Uterus (tissue), 4 donors: ENCODE data around the gene NRXN3. TPM values are rescaled to one million over a fixed set of nuclear protein-coding genes. Genes with fewer than 3 reads are reported as not detected.

Experiments
- DNase-seq, 2 donors: peaks; one replicate each; pipeline ENCODE4 v3.0.0-alpha.2; 2019 to 2020
- H3K27ac ChIP-seq, 2 donors: fragments of 200-600 bp; sonication (generic); 1 replicate in 1 of 2; 2 replicates in 1 of 2; pipeline ENCODE4 v1.5.1; 2016 to 2018
- H3K27me3 ChIP-seq, 2 donors: fragments of 200-600 bp; sonication (generic); one replicate each; pipeline ENCODE4 v1.5.1; 2018 to 2019; ENCODE audit warnings: control low read depth in 1 of 2
- H3K36me3 ChIP-seq, 2 donors: fragments of 200-600 bp; sonication (generic); one replicate each; pipeline ENCODE4 v1.5.1; 2019; ENCODE audit warnings: control low read depth in 1 of 2
- H3K4me1 ChIP-seq, 2 donors: fragments of 200-600 bp; sonication (generic); one replicate each; pipeline ENCODE4 v1.5.1; 2018 to 2019; ENCODE audit warnings: control low read depth in 1 of 2
- H3K4me3 ChIP-seq, 2 donors: fragments of 200-600 bp; sonication (generic); 1 replicate in 1 of 2; 2 replicates in 1 of 2; pipeline ENCODE4 v1.5.1; 2018 to 2019; ENCODE audit warnings: mild to moderate bottlenecking in 1 of 2
- H3K9me3 ChIP-seq, 2 donors: fragments of 200-600 bp; sonication (generic); one replicate each; pipeline ENCODE4 v1.5.1; 2019; ENCODE audit warnings: control low read depth in 1 of 2
- CTCF ChIP-seq, 4 experiments: fragments of 200-600 bp in 2 of 4; fragments of 450-650 bp in 2 of 4; sonication (generic) in 2 of 4; IDR thresholded peaks; one replicate each; pipeline ENCODE4 v1.5.1; 2016 to 2019; ENCODE audit warnings: antibody characterized with exemption in 4 of 4, mild to moderate bottlenecking in 2 of 4, moderate library complexity in 1 of 4
- POLR2A ChIP-seq, 2 donors: fragments of 450-650 bp; IDR thresholded peaks; one replicate each; pipeline ENCODE4 v1.6.1; 2016; ENCODE audit warnings: antibody characterized with exemption in 2 of 2, mild to moderate bottlenecking in 1 of 2, moderate library complexity in 1 of 2
- intact Hi-C: fragments of 100-400 bp; cut with DNase I; formaldehyde crosslinking; loops from one replicate; pipeline ENCODE4 v1.15.1; 2023; ENCODE audit warnings: low total_unique reads
- total RNA-seq, 4 donors: library from RNA; depleted of rRNA in 3 of 4; stranded (reverse); fragments of >200 nt in 3 of 4; gene quantifications; one replicate each; pipeline versions ENCODE4 v1.1.0 to v1.2.4, GENCODE V29; 2014 to 2023
- donor health status: DM: yes; HTN: yes; CAD: no.

NRXN3 gene
- total RNA-seq, 4 donors from 2014 or later: 2.9 to 17.0 (median 4.4) TPM

- H3K27me3 ChIP-seq: no peaks in the 10 kb centered on the region
- TF ChIP-seq POLR2A (IDR thresholded peaks at IDR 0.05): no peak
- H3K4me3 ChIP-seq: no peak overlapping the region
- H3K36me3 ChIP-seq: no peaks in the 10 kb centered on the region
- no peak overlapping the region for H3K27ac ChIP-seq
- no peak for DNase-seq
- no peaks in the 10 kb centered on the region for H3K9me3 ChIP-seq
- intact Hi-C loops: no loop called here
- no peaks in the 10 kb centered on the region for H3K4me1 ChIP-seq
Observed at GRCh38 chr14:79826362-79826761, 1656.2 kb downstream of the NRXN3 start.

DNA sequence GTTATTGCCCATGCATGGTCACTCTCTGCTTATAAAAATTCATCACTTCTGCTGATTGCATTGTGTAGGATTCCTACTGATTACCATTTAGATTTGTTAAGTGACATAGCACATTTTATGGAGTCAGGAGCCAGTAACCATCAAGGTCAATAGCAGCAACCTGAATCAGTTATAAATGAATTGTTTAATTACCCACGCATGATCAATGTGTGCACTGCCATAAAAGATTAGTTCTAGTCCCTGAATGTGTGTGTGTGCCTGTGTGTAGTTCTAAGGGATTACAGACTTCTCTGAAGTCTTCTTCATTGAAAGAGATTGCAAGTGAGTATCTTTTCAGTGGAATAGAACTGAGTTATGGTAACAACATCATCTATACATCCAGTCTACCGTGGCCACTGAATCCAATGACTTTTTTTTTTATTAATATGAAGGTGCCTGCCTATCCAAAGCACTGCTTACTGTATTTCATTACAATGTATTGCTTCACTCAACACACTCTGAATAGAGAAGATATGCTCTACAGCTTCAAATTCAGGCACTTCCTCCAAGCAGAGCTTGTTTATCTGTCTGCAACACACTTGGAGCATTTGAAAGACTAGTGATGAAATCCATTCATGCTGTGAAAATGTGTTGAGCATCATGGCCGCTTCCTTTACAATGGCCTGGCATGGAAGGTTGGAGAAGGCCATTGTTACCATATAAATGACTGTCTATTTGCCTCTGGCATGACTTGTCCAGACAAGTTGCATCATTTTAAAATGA, 1659.4 kb downstream of the NRXN3 start:
- Histone ChIP-seq H3K36me3 (no peaks in the 10 kb centered on the region), H3K27ac (no peak overlapping the region), H3K4me1 (no peaks in the 10 kb centered on the region), H3K4me3 (no peak overlapping the region), H3K27me3 (no peaks in the 10 kb centered on the region), H3K9me3 (no peaks in the 10 kb centered on the region)
- intact Hi-C loops: no loop called here
- DNase-seq: no peak
- TF ChIP-seq CTCF (IDR thresholded peaks at IDR 0.05) (no peak), POLR2A (IDR thresholded peaks at IDR 0.05) (no peak)

GRCh38 chr14:79831195-79831892, 1661.2 kb downstream of the NRXN3 start:
- H3K4me3 ChIP-seq: no peak overlapping the region
- no peaks in the 10 kb centered on the region for H3K4me1 ChIP-seq
- no peak overlapping the region for H3K27ac ChIP-seq
- no peaks in the 10 kb centered on the region for H3K9me3 ChIP-seq
- H3K36me3 ChIP-seq: no peaks in the 10 kb centered on the region
- no peaks in the 10 kb centered on the region for H3K27me3 ChIP-seq
- intact Hi-C loops: no loop called here
- no peak for TF ChIP-seq CTCF (IDR thresholded peaks at IDR 0.05)
- no peak for TF ChIP-seq POLR2A (IDR thresholded peaks at IDR 0.05)
- DNase-seq: no peak

DNA sequence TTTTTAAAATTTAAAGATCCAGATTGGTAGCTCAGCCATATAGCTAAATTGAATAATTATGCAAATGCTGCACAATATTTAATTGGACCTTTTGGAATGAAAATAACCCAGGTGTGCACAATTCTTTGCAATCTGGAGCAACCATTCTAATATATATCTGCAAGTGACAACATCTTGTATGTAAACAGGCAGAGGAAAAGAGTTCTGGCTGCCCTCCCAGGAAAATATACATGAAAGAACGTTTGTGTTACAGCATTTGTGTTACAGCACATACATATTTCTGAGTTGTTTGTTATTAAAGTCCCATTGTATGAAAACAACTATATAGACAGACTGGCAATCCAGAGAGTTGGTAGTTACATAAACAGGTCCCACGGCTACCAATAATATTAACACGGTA, 1663.6 kb downstream of the NRXN3 start:
- H3K36me3 ChIP-seq: no peaks in the 10 kb centered on the region
- TF ChIP-seq POLR2A (IDR thresholded peaks at IDR 0.05): no peak
- H3K4me3 ChIP-seq: no peak overlapping the region
- H3K27ac ChIP-seq: no peak overlapping the region
- intact Hi-C loops: no loop called here
- no peaks in the 10 kb centered on the region for H3K9me3 ChIP-seq
- no peaks in the 10 kb centered on the region for H3K27me3 ChIP-seq
- no peak for DNase-seq
- H3K4me1 ChIP-seq: no peaks in the 10 kb centered on the region

- Histone ChIP-seq H3K4me1 (no peaks in the 10 kb centered on the region), H3K36me3 (no peaks in the 10 kb centered on the region), H3K27ac (no peak overlapping the region), H3K9me3 (no peaks in the 10 kb centered on the region), H3K27me3 (no peaks in the 10 kb centered on the region), H3K4me3 (no peak overlapping the region)
- no peak for DNase-seq
- TF ChIP-seq POLR2A (IDR thresholded peaks at IDR 0.05) (no peak), CTCF (IDR thresholded peaks at IDR 0.05) (no peak)
- intact Hi-C loops: no loop called here
Observed at GRCh38 chr14:79834868-79835267, 1664.7 kb downstream of the NRXN3 start.

DNA sequence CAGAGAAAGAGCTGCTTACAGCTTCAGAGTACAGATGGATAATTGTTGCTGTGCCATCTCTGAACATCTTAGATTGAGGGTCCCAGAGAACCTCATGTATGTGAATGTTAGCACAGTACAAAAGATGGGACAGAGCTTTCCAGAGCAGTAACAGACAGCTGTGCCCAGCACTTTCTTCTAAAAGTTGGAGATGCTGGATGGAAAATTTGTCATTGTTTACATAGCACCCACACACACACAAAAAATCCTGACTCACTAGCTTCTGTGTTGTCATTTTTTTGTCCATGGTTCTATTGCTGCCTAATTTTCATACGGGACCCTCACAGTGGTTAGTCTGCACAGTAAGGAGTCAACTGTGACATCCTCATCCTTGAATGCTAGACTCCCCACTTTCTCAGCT, 1666.4 kb downstream of the NRXN3 start:
- Histone ChIP-seq H3K27ac (no peak overlapping the region), H3K4me1 (no peaks in the 10 kb centered on the region), H3K9me3 (no peaks in the 10 kb centered on the region), H3K4me3 (no peak overlapping the region), H3K27me3 (no peaks in the 10 kb centered on the region), H3K36me3 (no peaks in the 10 kb centered on the region)
- TF ChIP-seq POLR2A (IDR thresholded peaks at IDR 0.05) (no peak), CTCF (IDR thresholded peaks at IDR 0.05) (no peak)
- no peak for DNase-seq
- intact Hi-C loops: no loop called here
